Uterus (tissue), 2 donors: ENCODE results near the gene AKT2.

Experiments
- CTCF ChIP-seq, 4 experiments: fragments of 200-600 bp in 2 of 4; fragments of 450-650 bp in 2 of 4; sonication (generic) in 2 of 4; IDR thresholded peaks; one replicate each; pipeline ENCODE4 v1.5.1; 2016 to 2019; ENCODE audit warnings: antibody characterized with exemption in 4 of 4, mild to moderate bottlenecking in 2 of 4, moderate library complexity in 1 of 4
- POLR2A ChIP-seq, 2 donors: fragments of 450-650 bp; IDR thresholded peaks; one replicate each; pipeline ENCODE4 v1.6.1; 2016; ENCODE audit warnings: antibody characterized with exemption in 2 of 2, mild to moderate bottlenecking in 1 of 2, moderate library complexity in 1 of 2

GRCh38 chr19:40262422-40262821 is 22.7 kb downstream of the AKT2 start:
- no peak for TF ChIP-seq CTCF (IDR thresholded peaks at IDR 0.05)
- TF ChIP-seq POLR2A (IDR thresholded peaks at IDR 0.05), result no peak
